ENCODE measurements around the gene SNED1. TPM values are rescaled to one million over a fixed set of nuclear protein-coding genes. Genes with fewer than 3 reads are reported as not detected.

The SNED1 gene
- total and polyA plus RNA-seq, 4 donors: 0.65 to 18.1 (median 2.8) TPM

- TF ChIP-seq ZBTB33 (IDR thresholded peaks at IDR 0.05) (no peak), EGR1 (IDR thresholded peaks at IDR 0.05; ENCODE audit: low read depth in 2 of 2) (peak in 1 of 2 donors; percentile 33), YY1 (IDR thresholded peaks at IDR 0.05) (no peak), GABPA (IDR thresholded peaks at IDR 0.05 in 1 of 2, conservative IDR thresholded peaks at IDR 0.05 in 1 of 2) (peak in 1 of 2 donors; percentile 17), FOXA1 (IDR thresholded peaks at IDR 0.05) (no peak), HNF4G (IDR thresholded peaks at IDR 0.05) (no peak), TAF1 (conservative IDR thresholded peaks at IDR 0.05) (no peak), SP1 (IDR thresholded peaks at IDR 0.05) (no peak), ATF3 (IDR thresholded peaks at IDR 0.05) (peak; percentile 94), RXRA (IDR thresholded peaks at IDR 0.05) (no peak)
These were observed 11.5 kb upstream of the SNED1 start (continued) for GRCh38 chr2:240986787-240987411.

- no peaks in the 10 kb centered on the region for H3K36me3 ChIP-seq (ENCODE audit: control insufficient read depth in 4 of 4, insufficient read depth in 3 of 4, low read depth in 1 of 4, low read length in 3 of 4)
- H3K4me3 ChIP-seq (ENCODE audit: low read depth in 1 of 3, low read length in 3 of 3): no peak overlapping the region
- H3K27ac ChIP-seq (ENCODE audit: low read depth in 1 of 2, low read length in 2 of 2): peak overlapping the region; percentile 70 to 82
- H3K4me1 ChIP-seq (ENCODE audit: control insufficient read depth in 4 of 4, insufficient read depth in 4 of 4, low read length in 3 of 4): peaks cover 28 to 63% (median 55%) of the 10 kb centered on the region in 4 donors
- H3K9me3 ChIP-seq (ENCODE audit: control insufficient read depth in 4 of 4, low read length in 3 of 4): no peaks in the 10 kb centered on the region
- TF ChIP-seq FOXA2 (IDR thresholded peaks at IDR 0.05) (peak; percentile 32), ATF3 (IDR thresholded peaks at IDR 0.05) (no peak), EGR1 (IDR thresholded peaks at IDR 0.05; ENCODE audit: low read depth in 2 of 2) (no peak), CTCF (IDR thresholded peaks at IDR 0.05; ENCODE audit: low read depth, low read length, missing input control) (no peak), SP1 (IDR thresholded peaks at IDR 0.05) (peak; percentile 88), FOXA1 (IDR thresholded peaks at IDR 0.05) (no peak), YY1 (IDR thresholded peaks at IDR 0.05) (peak; percentile 0), REST (IDR thresholded peaks at IDR 0.05) (peak; percentile 22), NR2F2 (IDR thresholded peaks at IDR 0.05) (peak; percentile 50), ZBTB33 (IDR thresholded peaks at IDR 0.05) (no peak), TAF1 (conservative IDR thresholded peaks at IDR 0.05) (no peak), RXRA (IDR thresholded peaks at IDR 0.05) (peak; percentile 85 to 95), GABPA (IDR thresholded peaks at IDR 0.05 in 1 of 2, conservative IDR thresholded peaks at IDR 0.05 in 1 of 2) (no peak), MAX (IDR thresholded peaks at IDR 0.05) (no peak), JUND (IDR thresholded peaks at IDR 0.05) (no peak), HNF4A (conservative IDR thresholded peaks at IDR 0.05) (peak; percentile 67 to 69), RAD21 (IDR thresholded peaks at IDR 0.05) (peak in 1 of 2 donors; percentile 15), HNF4G (IDR thresholded peaks at IDR 0.05) (no peak)
- peak overlapping the region; percentile 6 to 11 for H3K9ac ChIP-seq (ENCODE audit: low read depth in 1 of 2, low read length in 2 of 2)
- DNase-seq (ENCODE audit: low spot score): no peak
- H3K27me3 ChIP-seq (ENCODE audit: control insufficient read depth in 4 of 4, insufficient read depth in 4 of 4, low read length in 3 of 4): no peaks in the 10 kb centered on the region
- 46% methylated on average over 6 of the region's 6 CpGs for WGBS
These were observed 10.8 kb upstream of the SNED1 start for GRCh38 chr2:240987588-240987987.
